ENCODE data around the gene GORASP2. TPM values are rescaled to one million over a fixed set of nuclear protein-coding genes. Genes with fewer than 3 reads are reported as not detected.

Gene GORASP2
- total and polyA plus RNA-seq, 2 experiments from 2014 or later = 44.5 to 45.2 TPM

- TF ChIP-seq ZNF462 (CRISPR knock-in tag; IDR thresholded peaks at IDR 0.05) = no peak
- no peak for TF ChIP-seq STAT1 (IDR thresholded peaks at IDR 0.05; ENCODE audit: unreplicated experiment)
- no peak for TF ChIP-seq POLR2AphosphoS5 (IDR thresholded peaks at IDR 0.05; ENCODE audit: low read depth)
Measured at GRCh38 chr2:170997893-170998597, 69.0 kb downstream of the GORASP2 start (continued).

GRCh38 chr2:170999654-171000053, 70.6 kb downstream of the GORASP2 start:
- Histone ChIP-seq H3K27me3 (ENCODE audit: insufficient read depth) (no peaks in the 10 kb centered on the region), H2AFZ (no peak overlapping the region), H3K4me2 (no peak overlapping the region), H3K9me2 (ENCODE audit: insufficient read depth) (no peaks in the 10 kb centered on the region), H3F3A (replicated peaks; ENCODE audit: low read depth) (no peaks in the 10 kb centered on the region), H3K27ac (ENCODE audit: low read depth) (no peak overlapping the region), H4K20me1 (replicated peaks; ENCODE audit: insufficient read depth) (no peaks in the 10 kb centered on the region; the same call in 1 of the 2 replicates), H3K4me3 (no peak overlapping the region), H3K79me2 (replicated peaks; ENCODE audit: insufficient read depth) (no peaks in the 10 kb centered on the region), H3K4me1 (ENCODE audit: insufficient read depth) (no peaks in the 10 kb centered on the region), H3K36me3 (ENCODE audit: insufficient read depth) (peaks cover 13% of the 10 kb centered on the region; the same call in 1 of the 2 replicates)
- DNase-seq (ENCODE audit: low spot score) = no peak
- Mint-ChIP-seq H3K4me1 (peaks cover 3% of the 10 kb centered on the region; the same call in 2 of the 3 replicates), H3K27me3 (ENCODE audit: insufficient read depth, low read depth, poor library complexity) (peaks cover 6% of the 10 kb centered on the region), H3K36me3 (ENCODE audit: low read depth) (peaks cover 71% of the 10 kb centered on the region), H3K27ac (no peak overlapping the region), H3K4me3 (no peak overlapping the region), H3K9me3 (no peaks in the 10 kb centered on the region)
- no peak for ATAC-seq
- TF ChIP-seq EZH2 (IDR thresholded peaks at IDR 0.05; ENCODE audit: low read depth, unreplicated experiment) (no peak), EZH2phosphoT487 (IDR thresholded peaks at IDR 0.05; ENCODE audit: unreplicated experiment) (no peak), ZNF331 (CRISPR knock-in tag; IDR thresholded peaks at IDR 0.05; ENCODE audit: low read depth) (no peak), POLR2AphosphoS5 (IDR thresholded peaks at IDR 0.05; ENCODE audit: low read depth) (no peak), ETS1 (IDR thresholded peaks at IDR 0.05) (no peak), CTCF (conservative IDR thresholded peaks at IDR 0.05; ENCODE audit: low read depth in 2 of 2) (no peak), JUNB (IDR thresholded peaks at IDR 0.05; ENCODE audit: unreplicated experiment) (no peak)
